Retina (tissue), 1 donor: Measurements from ENCODE around the gene TMEM179.

Experiments used
- DNase-seq: peaks from one replicate; pipeline ENCODE4 v3.0.0-alpha.2; 2016

Gene TMEM179

DNA sequence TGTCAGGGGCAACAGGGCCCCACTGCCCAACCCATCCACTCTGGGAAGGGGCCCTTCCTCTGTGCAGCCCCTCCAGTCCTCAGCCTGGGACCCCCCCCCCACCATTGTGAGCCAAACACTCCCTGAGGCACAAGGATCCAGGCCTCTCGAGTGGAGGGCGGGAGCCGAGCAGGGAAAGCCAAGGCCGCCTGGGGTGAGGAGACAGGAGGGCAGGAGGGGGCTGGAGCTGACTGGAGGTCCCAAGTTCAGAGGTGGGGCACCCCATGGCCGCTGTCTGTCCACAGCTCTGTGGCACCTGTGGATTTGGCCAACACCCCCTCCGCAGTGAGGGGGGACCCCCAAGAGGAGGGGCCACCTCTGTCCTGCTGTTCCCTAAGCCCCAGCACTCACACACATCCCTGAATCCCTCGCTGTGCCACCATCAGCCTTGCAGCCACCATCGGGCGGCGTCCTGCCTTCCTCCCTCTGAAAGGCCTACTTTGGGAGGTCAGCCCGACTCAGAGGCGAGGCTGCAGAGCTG, 50.4 kb downstream of the TMEM179 start:
- peak; percentile 36 for DNase-seq

DNA sequence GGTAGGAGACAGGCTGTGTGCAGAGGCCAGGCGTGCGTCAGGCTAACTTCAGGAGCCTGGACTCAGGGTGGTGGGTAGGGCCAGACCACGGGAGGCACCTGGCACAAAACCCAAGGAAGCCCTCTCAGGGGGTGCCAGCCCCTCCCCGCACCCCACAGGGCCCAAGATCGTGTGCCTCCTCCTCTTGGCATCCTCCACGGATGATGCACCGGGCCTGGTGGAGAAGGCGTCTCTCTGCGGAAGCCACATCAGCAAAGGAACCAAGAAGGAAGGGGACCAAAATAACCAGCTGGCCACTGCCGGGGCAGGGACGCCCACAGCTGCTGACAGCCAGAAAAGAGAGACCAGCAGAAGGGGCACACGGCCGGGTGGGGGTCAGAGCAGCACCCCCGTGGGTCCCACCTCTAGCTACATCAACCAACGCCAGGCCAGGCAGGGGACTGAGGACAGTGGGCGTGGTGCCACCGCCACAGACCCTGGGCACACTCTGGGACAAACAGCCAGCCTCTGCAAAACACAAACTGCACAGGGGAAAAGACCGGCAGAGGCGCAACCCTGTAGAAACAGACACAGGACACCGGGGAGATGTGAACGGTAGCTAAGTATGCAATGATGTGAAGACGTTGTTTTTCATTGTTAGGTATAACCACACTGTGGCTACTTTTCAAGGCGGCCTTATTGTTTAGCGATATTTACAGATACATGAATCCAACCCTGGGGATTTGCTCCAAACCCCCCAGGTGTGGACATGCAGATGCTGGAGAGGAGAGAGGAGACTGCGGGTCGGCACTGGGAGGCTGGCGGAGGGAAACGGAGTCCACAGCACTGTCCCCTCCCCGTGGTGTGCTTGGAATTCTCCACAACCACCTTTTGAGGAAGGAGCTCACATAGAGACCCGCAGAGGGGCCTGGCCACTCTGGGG, 51.1 kb downstream of the TMEM179 start:
- DNase-seq = peak; percentile 13

DNA sequence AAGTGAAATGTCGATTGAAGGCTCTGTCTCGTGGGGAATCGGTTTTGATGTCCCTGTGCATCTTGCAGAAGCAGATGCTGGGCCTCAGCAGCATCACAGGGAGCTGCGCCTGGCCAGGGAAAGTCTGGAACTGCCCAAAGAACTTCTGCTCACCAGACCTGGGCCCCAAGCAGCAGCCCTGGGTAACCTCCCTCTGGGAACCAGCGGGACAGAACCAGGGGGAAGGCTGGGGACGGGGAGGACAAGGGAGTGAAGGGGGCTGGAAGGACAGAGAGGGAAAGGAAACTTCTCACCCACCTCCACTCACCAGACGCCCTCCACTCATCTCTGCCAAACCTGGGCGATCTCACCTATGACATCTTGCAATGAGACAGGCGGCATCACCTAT, 51.8 kb downstream of the TMEM179 start:
- DNase-seq = no peak

DNA sequence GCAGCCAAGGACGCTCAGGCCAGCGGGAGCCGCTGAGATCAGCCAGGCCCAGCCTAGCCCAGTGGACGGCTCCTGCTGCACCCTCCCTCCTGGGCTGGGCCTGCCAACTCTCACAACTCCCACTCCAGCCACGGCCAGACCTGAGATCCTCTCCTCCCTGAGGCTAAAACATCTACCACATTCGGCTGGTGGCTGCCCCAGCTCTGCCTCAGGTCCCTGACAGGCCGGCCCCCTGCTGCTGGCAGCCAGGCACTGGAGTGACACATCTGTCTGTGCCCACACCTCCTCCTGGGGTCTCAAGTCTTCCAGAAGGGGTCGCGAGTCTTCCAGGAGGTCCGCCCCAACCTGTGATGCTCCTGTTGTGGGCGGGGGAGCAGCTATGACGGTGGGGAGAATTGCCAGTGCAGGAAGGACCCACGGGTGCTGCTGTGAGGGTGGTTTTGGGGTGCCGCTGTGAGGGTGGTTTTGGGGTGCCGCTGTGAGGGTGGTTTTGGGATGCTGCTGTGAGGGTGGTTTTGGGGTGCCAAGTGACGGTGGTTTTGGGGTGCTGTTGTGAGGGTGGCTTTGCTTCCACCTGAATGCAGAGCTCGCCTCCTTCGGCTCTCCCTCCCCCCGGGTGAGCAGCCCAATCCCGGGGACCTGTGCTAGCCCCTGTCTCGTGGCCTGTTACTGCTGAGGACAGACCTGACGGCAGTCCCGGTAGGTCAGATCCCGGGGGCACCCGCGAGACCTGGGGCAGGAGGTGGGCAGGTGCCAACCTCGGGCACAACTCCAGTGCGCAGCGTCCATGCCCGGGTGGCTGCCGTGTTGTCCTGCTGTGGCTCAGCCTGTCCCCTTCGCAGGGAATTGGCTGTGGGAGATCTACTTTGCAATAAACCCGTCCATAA, 52.5 kb downstream of the TMEM179 start:
- DNase-seq = peak; percentile 5

DNA sequence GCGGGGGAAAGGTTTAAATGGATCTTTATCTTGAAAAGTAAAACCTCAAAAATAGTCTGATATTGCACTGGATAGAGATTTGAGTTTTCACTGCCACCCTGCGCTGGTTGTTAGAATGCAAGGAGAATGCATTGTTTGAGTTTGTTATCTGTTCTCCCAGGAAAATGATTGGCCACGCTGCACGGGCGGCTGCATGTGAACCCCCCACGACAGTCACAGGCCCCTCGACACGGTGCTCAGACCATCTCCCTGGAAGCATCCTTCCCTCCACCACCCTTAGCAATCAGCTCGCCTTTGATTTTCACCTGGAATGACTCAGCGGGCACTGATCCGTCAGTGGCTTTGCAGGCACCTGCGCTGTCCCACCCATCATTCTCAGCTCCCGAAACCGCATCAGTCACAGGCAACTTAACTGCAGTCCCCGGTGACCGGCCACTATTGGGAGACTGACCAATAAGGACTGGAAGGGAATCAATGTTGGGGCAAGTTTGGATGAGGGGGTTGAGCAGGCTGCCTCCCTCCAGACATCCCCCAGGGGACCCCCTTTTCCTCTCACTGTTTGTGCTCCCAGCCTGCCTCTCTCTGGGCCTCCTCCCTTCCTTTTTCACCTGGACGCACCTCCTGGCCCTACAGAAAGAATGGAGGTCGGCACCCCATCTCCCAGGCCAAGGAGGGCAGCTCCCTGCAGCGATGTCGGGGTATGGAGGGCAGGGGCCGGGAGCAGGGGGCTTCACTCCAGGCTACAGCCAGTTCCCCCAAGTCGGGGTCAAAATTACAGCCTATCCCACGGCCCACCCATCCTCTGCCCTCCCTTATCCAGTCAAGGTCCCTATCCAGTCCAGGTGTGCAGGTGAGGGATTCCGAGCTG, 53.5 kb downstream of the TMEM179 start:
- no peak for DNase-seq

DNA sequence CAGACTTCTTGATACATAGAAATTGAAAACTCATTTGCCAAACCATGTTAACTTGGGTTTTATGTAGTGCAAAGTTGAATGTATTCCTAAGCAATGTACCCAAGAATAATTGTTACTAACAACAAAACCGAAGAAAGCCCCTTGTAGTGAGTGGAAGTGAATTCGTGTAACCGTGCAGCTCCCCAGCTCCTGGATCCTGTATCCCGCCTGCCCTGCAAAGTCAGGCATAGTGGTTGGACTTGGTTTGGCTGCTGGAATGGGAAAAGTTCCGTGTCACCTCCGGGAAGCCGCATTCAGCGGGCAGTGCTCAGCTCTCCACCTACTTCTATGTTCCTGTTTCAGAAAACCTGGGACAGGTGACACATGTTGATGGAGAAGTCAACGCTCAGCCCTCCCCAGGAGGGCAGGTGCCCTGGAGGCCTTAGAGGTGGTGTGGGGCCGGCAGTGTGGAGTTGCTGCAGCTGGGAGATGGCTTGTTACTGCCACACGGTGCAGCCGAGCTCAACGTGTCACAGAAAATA, 54.2 kb downstream of the TMEM179 start:
- no peak for DNase-seq

DNA sequence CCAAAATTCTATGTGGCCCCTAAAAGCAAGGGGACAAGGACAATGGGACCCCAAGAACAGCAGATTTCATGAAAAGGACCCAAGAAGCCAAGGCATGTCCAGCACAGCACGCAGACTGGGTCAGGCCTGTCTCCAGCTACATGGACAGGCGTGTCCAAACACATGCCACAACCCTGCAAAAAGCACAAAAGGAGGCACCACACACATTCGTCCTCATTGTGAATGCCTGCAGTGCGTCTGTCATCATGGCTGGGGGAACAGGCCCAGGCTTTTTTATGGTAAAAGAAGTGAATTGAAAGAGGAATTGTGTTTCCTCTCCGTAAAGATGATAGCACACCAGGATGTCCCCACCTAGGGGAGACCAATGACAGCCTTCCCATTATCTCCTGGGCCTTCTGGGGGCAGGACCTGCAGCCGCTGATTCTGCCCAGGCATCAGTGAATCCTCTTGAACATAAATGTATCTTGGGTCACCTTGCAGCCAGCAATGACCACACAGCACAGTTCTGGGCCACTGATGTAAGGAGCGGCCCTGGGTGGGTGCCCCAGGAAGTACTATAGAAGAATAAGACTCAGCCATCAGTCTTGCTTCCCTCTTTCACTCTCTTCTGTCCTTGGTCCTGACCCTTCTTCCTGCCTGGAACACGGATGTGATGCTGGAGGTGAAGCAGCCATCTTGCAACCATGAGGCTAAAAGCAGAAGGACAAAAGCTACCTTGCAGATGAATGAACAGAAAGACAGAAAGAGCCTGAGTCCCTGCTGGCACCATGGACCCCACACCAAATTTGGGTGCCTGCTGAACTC, 54.8 kb downstream of the TMEM179 start:
- DNase-seq = no peak

DNA sequence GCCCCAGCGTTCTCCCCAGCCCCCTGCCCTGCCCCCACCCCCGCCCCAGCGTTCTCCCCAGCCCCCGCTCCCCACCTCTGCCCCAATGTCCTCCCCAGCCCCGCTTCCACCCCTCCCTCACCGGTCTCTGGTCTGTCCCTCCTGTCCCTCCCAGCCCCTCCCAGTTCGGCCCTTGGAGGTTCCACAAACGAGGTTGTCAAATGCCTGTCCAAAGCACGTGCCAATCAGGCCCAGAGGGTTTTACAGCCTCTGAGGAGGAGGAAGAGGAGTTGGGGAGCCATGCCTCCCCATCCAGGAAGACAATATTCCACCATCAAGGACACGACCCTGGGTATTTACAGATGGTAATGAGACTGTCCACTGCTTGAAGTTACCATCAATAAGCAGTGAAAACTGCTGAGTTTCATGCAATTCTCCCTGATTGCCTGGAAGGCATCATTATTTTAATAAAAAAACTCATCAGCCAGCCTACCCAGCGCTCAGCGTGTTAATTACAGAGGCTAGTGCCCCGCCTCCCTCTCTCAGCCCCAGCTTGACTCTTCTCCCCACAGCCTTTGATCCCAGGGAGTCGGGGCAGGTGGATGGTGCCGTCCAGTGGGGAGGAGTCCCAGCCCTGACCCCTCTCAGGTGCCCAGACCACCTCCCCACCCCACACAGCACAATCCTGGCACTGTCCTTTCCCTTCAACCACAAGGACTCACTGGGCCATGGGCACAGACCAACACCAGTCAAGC, 55.6 kb downstream of the TMEM179 start:
- DNase-seq = peak; percentile 6

DNA sequence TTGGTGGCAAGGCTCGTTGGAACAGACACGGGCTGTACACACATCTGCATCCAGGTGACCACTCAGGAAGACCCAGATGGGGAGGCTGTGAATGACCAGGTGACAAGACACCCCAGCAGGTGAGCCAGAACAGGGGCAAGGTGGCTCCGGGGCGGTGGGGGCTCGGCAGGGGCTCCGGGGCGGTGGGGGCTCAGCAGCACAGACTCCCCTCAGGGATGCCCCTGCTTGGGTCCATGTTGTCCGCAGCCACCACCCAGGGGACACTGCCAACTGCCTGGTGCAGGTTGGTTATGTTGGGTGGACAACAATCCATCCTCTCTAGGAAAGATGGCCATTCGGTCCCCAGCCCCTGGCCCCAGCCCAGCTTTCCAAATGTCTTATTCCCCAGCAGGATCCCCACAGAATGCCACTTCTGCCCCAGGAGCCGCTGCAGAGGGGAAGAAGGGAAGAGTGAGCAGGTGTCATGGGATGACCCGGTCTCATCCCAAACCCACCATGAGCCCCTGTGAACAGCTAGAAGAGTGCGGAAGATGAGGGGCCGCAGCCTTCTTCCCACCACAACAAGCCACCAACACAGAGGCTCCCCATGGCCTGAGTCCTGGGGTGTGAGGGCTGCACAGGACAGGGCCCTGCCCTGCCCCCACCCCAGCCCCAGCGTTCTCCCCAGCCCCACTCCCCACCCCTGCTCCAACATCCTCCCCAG, 56.4 kb downstream of the TMEM179 start:
- no peak for DNase-seq

DNA sequence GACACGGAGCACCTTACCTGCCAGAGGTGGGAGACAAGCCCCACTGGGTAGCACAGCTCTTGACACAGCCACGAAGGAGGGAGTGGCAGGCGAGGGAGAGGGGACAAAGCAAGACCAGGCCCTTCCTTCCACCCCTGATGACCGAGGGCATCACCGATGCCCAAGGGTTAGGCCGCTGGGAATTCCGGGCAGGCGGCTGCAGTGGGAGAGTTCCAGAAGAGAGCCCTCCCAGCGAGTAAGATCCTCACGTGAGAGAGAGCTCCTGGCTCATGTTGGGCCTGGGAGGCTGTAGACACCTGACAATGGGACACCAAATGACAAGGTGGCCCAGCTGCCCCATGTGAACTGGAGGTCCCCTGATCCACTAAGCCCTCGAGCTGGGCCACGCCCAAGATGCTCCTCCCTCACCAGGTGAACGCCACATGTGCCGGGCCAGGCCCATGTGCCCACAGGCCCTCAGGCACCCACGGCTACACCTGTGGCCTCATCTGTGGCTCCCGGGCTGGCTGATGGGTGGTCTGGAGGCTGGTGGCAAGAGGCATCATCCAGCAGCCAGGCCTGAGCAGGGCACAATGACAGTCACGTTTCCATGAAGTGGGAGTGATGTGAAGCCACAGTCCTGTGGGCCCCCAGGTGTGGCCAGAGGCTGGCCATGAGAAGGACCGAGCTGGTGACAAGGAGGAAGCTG, 57.1 kb downstream of the TMEM179 start:
- DNase-seq = no peak

DNA sequence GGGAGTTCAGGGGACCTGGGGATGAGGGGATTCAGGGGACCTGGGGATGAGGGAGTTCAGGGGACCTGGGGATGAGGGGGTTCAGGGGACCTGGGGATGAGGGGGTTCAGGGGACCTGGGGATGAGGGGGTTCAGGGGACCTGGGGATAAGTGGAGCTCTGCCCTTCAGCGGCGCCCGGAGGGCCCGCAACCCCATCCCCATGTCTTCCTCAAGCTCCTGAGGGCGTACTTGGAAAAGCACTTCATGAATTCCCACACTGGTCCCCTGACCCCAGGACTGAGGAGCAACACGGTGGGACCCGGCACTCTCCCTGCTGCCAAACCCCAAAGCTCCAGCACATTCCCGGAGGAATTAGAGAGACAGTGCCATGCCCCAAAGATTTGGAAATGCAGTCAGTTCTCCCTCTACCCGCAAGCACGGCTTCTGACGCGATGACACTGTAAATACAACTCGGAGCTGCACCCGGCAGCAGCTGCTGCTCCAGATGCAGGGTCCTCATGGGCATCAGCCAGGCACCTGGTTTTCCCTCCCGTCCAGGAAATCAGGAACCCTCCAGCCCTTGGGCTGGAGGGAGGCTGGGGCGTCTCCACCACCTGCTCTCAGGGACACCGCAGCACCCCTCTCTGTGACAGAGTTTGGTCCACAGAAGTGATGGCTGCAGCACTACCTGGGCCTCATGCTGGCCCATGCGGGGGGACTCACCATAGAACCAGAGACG, 57.8 kb downstream of the TMEM179 start:
- peak; percentile 7 for DNase-seq

DNA sequence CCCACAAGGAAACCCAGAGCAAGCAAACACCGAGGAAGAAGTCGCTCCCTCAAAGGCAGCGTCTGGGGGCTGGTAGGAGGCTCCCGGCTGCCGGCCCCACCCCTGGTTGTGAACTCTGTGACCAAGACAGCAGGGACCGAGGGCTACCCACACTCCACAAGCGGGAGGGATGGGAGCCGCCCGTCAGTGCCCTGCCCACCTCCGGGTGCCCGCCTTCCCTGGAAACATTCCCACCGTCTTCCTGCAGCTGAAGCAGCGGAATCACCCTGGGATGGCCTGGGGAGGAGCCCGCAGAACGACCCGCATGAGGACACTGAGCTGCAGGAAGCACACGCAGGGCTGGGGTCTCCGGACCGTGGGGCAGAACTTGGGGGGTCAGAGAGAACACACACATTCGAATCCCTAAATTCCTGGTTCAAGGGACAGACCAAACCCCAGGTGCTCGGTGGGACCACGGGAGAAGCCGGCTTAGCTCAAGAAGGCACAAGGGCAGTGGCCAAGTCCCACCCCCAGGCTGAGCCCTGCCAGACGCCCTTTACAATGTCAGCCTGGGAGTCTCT, 58.5 kb downstream of the TMEM179 start:
- no peak for DNase-seq

DNA sequence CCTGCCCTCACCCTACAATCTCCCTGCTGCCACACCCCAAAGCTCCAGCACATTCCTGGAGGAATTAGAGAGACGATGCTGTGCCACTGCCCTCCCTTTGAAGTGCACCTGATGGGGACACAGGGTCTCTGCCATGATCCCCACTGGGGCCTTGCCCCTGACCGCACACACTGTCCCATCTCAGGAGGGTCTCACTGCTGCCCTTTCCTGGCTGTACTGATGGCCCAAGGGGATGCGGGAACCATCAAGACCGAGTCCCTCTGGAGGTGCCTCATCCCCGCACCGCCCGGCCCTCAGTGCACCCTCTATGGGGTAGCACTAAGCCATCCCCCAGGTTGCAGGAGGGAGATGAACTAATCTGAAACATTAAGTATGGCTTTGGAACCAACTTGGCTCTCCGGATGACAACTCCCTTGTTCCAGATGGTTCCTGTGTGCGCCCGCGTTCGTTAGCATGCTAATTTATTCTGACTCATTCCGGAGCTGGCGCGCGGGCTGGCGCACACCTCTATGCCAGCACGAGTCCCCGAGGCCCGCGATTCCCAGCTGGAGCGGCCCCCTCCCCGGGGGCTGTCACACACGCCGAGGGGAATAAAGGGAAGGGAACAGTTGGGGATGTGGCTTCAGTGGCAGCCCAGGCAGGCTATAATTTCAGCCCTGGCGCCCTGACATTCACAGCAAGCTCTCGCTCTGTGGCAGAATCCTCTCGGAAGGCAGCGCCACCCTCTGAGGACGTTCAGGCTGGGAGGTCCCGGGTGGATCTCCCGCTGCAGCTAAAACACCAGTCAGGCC, 59.2 kb downstream of the TMEM179 start:
- DNase-seq = peak; percentile 58

DNA sequence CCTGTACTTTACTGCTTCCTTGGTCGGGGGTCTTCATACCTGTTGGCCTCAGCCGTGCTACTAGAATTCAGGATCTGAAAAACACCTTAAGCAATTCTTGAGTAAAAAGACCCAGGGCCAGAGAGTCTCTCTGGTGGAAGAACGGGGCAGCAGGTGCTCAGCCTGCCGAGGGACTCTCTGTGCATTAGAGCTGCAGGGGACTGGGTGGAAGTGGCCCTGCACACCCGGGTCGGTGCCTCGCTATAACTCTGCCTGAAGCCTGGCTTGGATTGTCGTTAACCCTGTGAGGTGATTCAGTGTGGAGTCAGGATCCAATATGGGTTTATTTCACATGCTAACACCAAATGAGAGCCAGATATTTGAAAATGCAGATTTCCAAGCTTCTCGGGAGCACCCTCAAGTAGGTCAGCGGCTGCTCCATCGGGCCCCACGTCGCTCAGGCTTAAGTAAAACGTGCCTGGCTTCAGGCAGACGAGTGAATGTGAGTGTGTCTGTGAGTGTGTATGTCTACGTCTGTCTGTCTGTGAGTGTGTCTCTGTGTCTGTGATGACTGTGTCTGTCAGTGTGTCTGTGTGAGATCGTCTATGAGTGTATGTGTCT, 60.1 kb downstream of the TMEM179 start:
- no peak for DNase-seq

DNA sequence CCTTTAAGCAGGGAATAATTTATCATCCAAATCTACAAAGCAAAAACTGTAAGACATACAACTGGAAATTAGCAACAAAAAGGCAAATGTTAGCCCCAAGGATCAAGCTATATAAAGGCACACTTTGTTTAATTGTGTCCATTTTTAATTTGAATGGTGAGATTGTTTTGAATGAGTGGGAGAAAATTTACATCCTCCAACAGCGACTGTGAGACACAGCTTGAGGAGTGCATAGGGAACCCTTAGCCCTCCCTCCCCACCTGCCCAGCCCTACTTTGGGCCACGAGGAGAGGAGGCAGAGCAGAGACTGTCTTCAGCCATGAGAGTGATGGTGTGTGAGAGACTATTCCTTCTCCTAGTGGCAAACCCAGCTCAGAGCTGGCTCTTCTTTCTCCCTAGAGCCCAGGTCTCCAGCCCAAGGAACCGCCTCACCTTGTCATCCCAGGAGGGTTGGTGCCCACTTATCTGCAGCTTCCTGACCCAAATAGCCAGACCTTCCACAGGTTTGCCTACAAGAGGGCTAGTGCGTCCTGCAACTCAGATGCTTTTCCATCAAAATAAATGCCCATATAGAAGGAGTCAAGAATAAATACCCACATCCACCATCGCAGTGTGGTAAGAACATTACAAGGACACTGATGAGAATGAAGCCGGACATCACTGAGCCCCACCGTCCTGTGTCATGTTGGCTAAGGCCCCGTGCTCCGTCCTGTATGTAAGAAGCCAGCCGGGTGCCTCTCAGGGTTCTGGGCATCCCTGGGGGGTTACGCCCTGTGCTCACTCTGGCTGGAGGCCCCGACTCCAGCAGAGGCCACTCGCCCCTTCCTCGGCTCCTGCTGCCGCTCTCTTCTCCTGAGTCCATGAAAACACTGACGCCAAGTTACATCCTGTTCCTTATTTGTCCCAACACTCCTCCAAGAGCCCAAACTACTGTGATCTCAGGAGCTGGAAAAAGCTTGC, 61.4 kb downstream of the TMEM179 start:
- DNase-seq = no peak
